ENCODE data around the gene MICU1.

DNA sequence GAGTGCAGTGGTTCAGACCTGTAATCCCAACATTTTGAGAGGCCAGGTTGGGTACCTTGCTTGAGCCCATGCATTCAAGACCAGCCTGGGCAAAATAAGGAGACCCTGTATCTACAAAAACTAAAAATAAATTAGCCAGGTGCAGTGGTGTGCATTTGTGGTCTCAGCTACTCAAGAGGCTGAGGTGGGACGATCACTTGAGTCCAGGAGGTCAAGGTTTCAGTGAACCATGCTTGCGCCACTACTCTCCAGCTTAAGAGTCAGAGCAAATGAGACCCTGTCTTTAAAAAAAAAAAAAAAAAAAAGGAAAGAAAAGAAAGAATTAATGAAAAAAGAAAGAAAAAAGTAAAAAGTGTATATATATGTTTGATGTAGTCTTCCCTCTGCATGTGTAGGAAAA is 24.7 kb downstream of the MICU1 start:
- TF ChIP-seq POLR2A (IDR thresholded peaks at IDR 0.05) = no peak
- TF ChIP-seq, protein P1, sequence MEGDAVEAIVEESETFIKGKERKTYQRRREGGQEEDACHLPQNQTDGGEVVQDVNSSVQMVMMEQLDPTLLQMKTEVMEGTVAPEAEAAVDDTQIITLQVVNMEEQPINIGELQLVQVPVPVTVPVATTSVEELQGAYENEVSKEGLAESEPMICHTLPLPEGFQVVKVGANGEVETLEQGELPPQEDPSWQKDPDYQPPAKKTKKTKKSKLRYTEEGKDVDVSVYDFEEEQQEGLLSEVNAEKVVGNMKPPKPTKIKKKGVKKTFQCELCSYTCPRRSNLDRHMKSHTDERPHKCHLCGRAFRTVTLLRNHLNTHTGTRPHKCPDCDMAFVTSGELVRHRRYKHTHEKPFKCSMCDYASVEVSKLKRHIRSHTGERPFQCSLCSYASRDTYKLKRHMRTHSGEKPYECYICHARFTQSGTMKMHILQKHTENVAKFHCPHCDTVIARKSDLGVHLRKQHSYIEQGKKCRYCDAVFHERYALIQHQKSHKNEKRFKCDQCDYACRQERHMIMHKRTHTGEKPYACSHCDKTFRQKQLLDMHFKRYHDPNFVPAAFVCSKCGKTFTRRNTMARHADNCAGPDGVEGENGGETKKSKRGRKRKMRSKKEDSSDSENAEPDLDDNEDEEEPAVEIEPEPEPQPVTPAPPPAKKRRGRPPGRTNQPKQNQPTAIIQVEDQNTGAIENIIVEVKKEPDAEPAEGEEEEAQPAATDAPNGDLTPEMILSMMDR (IDR thresholded peaks at IDR 0.05) = no peak
